Measurements from ENCODE around the gene TWF1. TPM values are rescaled to one million over a fixed set of nuclear protein-coding genes. Genes with fewer than 3 reads are reported as not detected.

The TWF1 gene
- total RNA-seq, 1 donor from 2014 or later, result 28.4 TPM

DNA sequence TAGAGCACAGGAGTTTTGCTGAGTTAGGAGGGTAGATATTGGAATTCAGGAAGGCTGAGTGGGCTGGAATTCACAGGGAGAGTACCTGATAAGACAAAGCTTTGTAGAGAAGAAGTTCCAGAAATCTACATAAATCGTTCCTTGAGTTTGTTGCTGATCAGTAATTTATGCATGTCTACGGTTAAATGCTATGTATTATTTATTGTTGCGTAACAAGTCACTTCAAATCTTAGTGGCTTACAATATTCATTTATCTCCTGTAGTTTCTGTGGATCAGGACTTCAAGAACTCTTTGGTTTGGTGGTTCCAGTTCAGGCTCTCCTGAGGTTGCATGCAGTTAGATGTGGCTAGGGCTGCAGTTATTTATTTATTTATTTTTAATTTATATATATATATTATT lies 55.3 kb downstream of the TWF1 start:
- peaks cover 47% of the 10 kb centered on the region for H3K36me3 Mint-ChIP-seq (ENCODE audit: low read depth)
- intact Hi-C loops (cut with micrococcal nuclease), result loop anchor here (10.0 kb wide), 1 partner anchor 1094 kb away; no protein-coding TSS in a partner anchor
- DNase-seq (ENCODE audit: low spot score), result no peak
- no peaks in the 10 kb centered on the region for H3K27me3 Mint-ChIP-seq (ENCODE audit: insufficient read depth)
- no peak overlapping the region for H3K4me3 Mint-ChIP-seq
- no peak overlapping the region for H3K27ac Mint-ChIP-seq
- H3K9me3 Mint-ChIP-seq, result peaks cover 7% of the 10 kb centered on the region
- H3K4me1 Mint-ChIP-seq (ENCODE audit: low read depth), result peaks cover 34% of the 10 kb centered on the region

DNA sequence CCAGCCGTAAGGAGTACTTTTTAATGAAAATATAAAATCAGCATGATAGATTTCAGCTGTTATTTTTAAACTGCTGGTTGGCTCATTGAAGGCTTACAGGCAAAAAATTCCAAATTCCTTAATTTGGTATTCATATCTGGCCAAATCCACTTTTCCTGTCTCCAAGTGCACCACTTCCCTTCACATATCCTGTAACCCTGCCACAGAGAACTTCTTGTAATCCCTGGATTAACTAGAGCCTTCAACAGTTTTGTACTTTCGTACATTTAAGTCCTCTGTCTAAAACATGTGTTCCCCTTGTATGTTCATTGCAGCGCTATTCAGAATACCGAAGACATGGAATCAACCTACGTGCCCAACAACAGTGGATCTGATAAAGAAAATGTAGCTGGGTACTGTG lies 57.1 kb downstream of the TWF1 start:
- H3K27me3 Mint-ChIP-seq (ENCODE audit: insufficient read depth), result no peaks in the 10 kb centered on the region
- H3K4me1 Mint-ChIP-seq (ENCODE audit: low read depth), result peaks cover 21% of the 10 kb centered on the region
- intact Hi-C loops (cut with micrococcal nuclease), result no loop called here
- H3K36me3 Mint-ChIP-seq (ENCODE audit: low read depth), result peaks cover 50% of the 10 kb centered on the region
- peaks cover 7% of the 10 kb centered on the region for H3K9me3 Mint-ChIP-seq
- H3K4me3 Mint-ChIP-seq, result no peak overlapping the region
- no peak for DNase-seq (ENCODE audit: low spot score)
- no peak overlapping the region for H3K27ac Mint-ChIP-seq

DNA sequence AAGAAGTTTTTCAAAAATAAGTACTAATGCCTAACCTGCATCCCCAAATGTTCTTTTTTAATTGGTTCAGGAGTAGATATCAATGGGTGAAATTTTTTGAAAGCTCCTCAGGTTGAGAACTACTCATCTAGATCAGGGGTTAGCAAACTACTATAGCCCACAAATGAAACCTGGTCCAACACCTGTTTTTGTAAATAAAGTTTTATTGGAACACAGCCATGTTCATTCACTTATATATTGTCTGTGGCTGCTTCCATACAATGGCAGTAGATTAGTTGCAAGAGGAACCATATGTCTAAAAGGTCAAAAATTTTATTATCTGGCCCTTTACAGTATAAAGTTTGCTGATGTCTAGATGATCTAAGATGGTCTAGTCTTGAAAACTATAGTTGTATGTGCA lies 61.3 kb downstream of the TWF1 start:
- Mint-ChIP-seq H3K4me3 (no peak overlapping the region), H3K4me1 (ENCODE audit: low read depth) (peaks cover 6% of the 10 kb centered on the region), H3K27ac (no peak overlapping the region), H3K27me3 (ENCODE audit: insufficient read depth) (no peaks in the 10 kb centered on the region), H3K36me3 (ENCODE audit: low read depth) (peaks cover 50% of the 10 kb centered on the region), H3K9me3 (no peaks in the 10 kb centered on the region)
- intact Hi-C loops (cut with micrococcal nuclease), result no loop called here
- no peak for DNase-seq (ENCODE audit: low spot score)

Other genes starting within 250 kb of the TWF1 start
- gene PUS7L, start 47.5 kb downstream of the TWF1 start, total RNA-seq, result 23.1 and 25.4 TPM in 2 replicates
- 21.4 and 22.5 TPM in 2 replicates for gene IRAK4, start 47.4 kb downstream of the TWF1 start, total RNA-seq
- 1.1 and 2.2 TPM in 2 replicates for gene TMEM117, start 29.8 kb upstream of the TWF1 start, total RNA-seq

All from activated T-helper 1 cell treated with anti-CD3 and anti-CD28 coated beads, Interleukin-12 subunit alpha, Interleukin-12 subunit beta, Interleukin-2, Interleukin-4 antibody, amounts not matched to agents 30 ng/mL and 10 ng/mL and 1 ng/mL, durations not matched to agents 14 hours and 24 hours and 36 hours (primary cell).